ENCODE results near the gene ANKRD27. TPM values are rescaled to one million over a fixed set of nuclear protein-coding genes. Genes with fewer than 3 reads are reported as not detected.
A peak's percentile ranks its signal among the peaks of the same experiment; 100 is the strongest.

ANKRD27 gene
- total RNA-seq (2014; rRNA removed; shearing (Covaris generic)): 19.4 and 22.0 TPM in 2 replicates

GRCh38 chr19:32674931-32675719 lies at the start of gene ANKRD27:
Gene ANKRD27 (minus strand): TSS chr19:32675180. CDS start chr19:32659015, 16,165 bp downstream.

GRCh38 chr19:32719611-32720059 lies 44.7 kb upstream of the ANKRD27 start, which contains the start of gene TDRD12:
Gene TDRD12 (plus strand): TSS chr19:32719767. CDS start chr19:32720073, 306 bp downstream.

GRCh38 chr19:32691291-32691951 lies 16.4 kb upstream of the ANKRD27 start, which contains the start of gene NUDT19:
Gene NUDT19 (plus strand): TSS chr19:32691821. CDS start chr19:32691961, 140 bp downstream.

GRCh38 chr19:32675720-32676185 lies 773 bp upstream of the ANKRD27 start, which contains the start of gene RGS9BP:
Gene RGS9BP (plus strand): TSS chr19:32675848. CDS start chr19:32676264, 416 bp downstream.

GRCh38 chr19:32580901-32581704 lies 93.9 kb downstream of the ANKRD27 start, which contains the start of gene PDCD5:
Gene PDCD5 (plus strand): TSS chr19:32581190. CDS start chr19:32581262, 72 bp downstream.

Small RNA genes lying within 50 kb of the gene (small RNA-seq; reads per million reads assigned to genes)
- gene RN7SL789P (not detected), gene SNORA68B (0.75 reads per million, percentile 44 among the genes with 10 or more reads in this experiment)

Other genes with a start within 250 kb of the ANKRD27 start
- gene PDCD5, start 94.0 kb downstream of the ANKRD27 start, total RNA-seq (2014; rRNA removed; shearing (Covaris generic)): 228 and 249 TPM in 2 replicates
- gene RGS9BP, start 668 bp upstream of the ANKRD27 start, total RNA-seq (2014; rRNA removed; shearing (Covaris generic)): 1.4 and 1.6 TPM in 2 replicates
- gene NUDT19, start 16.6 kb upstream of the ANKRD27 start, total RNA-seq (2014; rRNA removed; shearing (Covaris generic)): 15.8 and 19.0 TPM in 2 replicates
- not detected in 2 replicates for gene TDRD12, start 44.6 kb upstream of the ANKRD27 start, total RNA-seq (2014; rRNA removed; shearing (Covaris generic))
- not detected in 2 replicates for gene SLC7A9, start 194.6 kb upstream of the ANKRD27 start, total RNA-seq (2014; rRNA removed; shearing (Covaris generic))

Data from A375 (cell line).